RCC 7860 (cell line): Measurements from ENCODE around the gene SIPA1L2.

Source experiments
- DNase-seq: peaks from one replicate; pipeline ENCODE4 v3.0.0-alpha.2; 2015; ENCODE audit warnings: low spot score
- FAIRE-seq: peaks from 2 replicates; lab custom pipeline; 2012; peaks lifted over from hg19 to GRCh38; lab: Jason Lieb, UNC

Gene SIPA1L2

GRCh38 chr1:232593717-232594502 lies 36.0 kb downstream of the SIPA1L2 start:
- DNase-seq (peak; percentile 32), FAIRE-seq (no peak)

GRCh38 chr1:232591344-232591743 lies 38.6 kb downstream of the SIPA1L2 start:
- FAIRE-seq = no peak

GRCh38 chr1:232590744-232591082 lies 39.2 kb downstream of the SIPA1L2 start:
- FAIRE-seq (no peak), DNase-seq (no peak)

More at GRCh38 chr1:232591344-232591743, 38.6 kb downstream of the SIPA1L2 start:
- DNase-seq = no peak

GRCh38 chr1:232589812-232590743 lies 39.9 kb downstream of the SIPA1L2 start:
- DNase-seq (peak; percentile 56), FAIRE-seq (peak; percentile 83)

GRCh38 chr1:232589111-232589811 lies 40.7 kb downstream of the SIPA1L2 start:
- peak; percentile 30 for DNase-seq
- FAIRE-seq = no peak

GRCh38 chr1:232587141-232588008 lies 42.6 kb downstream of the SIPA1L2 start:
- DNase-seq (no peak), FAIRE-seq (no peak)

- no peak for DNase-seq
- no peak for FAIRE-seq
Measured at GRCh38 chr1:232586679-232587078, 43.3 kb downstream of the SIPA1L2 start.

- no peak for FAIRE-seq
- DNase-seq = no peak
Measured at GRCh38 chr1:232585486-232585885, 44.4 kb downstream of the SIPA1L2 start.

- DNase-seq (no peak), FAIRE-seq (no peak)
Measured at GRCh38 chr1:232581932-232582331, 48.0 kb downstream of the SIPA1L2 start.
